Skeletal muscle cell (primary cell): Measurements from ENCODE around the gene RRP36.

Experiments used
- DNase-seq: peaks from one replicate; pipeline ENCODE4 v3.0.0-alpha.2; 2010; ENCODE audit warnings: low read depth
- H3K4me3 ChIP-seq: 2 replicates; pipeline ENCODE4 v1.5.1; 2011; ENCODE audit warnings: low read depth, mild to moderate bottlenecking, control low read depth, low read length, moderate library complexity

RRP36 gene

DNA sequence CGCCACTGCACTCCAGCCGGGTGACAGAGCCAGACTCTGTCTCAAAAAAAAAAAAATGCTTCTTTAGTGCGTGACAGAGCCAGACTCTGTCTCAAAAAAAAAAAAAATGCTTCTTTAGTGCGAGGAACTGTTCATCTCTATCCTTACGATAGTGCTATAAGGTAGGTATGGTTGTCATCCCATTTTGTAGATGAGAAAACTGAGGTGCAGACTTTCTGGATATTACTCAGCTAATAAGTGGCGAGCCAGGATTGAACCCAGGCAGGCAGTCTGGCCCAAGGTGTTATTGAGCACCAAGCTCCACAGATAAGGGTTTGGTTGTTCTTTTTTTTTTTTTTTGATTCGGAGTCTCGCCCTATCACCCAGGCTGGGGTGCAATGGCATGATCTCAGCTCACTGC lies 19.6 kb upstream of the RRP36 start:
- DNase-seq: no peak
- no peak overlapping the region for H3K4me3 ChIP-seq

GRCh38 chr6:43005844-43006243 lies 15.6 kb upstream of the RRP36 start:
- no peak for DNase-seq
- H3K4me3 ChIP-seq: no peak overlapping the region

DNA sequence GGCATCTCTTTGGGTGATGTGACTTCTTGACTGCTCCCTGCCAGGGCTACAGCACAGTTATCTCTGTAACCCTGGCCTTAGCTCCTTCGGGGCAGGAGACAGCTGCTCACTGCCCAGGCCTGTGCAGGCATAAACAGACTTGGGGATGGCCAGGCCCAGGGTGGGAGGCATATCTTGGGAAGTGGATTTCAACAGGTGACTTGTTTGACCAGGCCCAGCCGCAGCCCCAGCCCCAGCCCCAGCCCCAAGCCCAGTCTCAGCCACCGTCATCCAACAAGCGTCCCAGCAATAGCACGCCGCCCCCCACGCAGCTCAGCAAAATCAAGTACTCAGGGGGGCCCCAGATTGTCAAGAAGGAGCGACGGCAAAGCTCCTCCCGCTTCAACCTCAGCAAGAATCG lies 15.2 kb upstream of the RRP36 start:
- H3K4me3 ChIP-seq: no peak overlapping the region
- no peak for DNase-seq

DNA sequence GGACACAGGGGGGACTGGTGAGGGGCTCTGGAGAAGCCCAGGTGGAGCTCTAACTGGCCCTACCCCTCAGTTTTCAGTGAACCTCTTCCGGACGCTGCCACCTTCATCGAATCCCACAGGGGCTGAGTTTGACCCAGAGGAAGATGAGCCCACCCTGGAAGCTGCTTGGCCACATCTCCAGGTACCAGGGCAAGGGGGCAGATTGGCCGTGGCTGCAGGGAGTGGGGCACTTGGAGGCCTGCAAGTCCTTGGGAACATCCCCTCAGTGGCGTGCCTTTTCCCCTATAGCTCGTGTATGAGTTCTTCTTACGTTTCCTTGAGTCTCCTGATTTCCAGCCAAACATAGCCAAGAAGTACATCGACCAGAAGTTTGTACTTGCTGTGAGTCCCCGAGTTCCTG lies 14.3 kb upstream of the RRP36 start:
- no peak for DNase-seq
- no peak overlapping the region for H3K4me3 ChIP-seq

DNA sequence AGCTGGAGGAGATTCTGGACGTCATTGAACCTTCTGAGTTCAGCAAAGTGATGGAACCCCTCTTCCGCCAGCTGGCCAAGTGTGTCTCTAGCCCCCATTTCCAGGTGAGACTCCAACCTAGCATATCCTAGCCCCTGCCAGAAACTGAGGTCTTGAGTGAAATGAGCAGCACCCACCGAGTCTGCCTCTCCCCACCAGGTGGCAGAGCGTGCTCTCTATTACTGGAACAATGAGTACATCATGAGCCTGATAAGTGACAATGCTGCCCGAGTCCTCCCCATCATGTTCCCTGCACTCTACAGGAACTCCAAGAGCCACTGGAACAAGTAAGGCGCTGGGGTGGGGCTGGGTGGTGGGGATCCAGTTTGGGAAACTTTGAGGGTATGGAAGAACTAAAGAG lies 12.3 kb upstream of the RRP36 start:
- no peak for DNase-seq
- no peak overlapping the region for H3K4me3 ChIP-seq

DNA sequence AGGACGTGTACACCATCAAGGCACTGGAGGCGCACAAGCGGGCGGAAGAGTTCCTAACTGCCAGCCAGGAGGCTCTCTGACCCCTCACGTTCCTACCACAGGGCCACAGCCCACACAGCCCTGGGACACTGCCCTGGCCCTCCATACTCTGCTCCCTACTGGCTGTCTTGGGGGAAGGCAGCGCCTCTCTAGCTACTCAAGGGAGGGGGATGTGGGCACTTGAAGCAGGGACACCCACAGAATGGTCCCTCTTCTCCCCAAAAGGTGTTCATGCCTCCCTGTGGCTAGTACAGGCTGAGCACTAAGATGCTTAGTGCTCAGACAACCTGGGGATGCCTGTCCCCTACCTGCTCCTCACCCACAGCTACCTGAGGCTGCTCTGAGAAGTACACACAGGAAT lies 10.2 kb upstream of the RRP36 start:
- H3K4me3 ChIP-seq: no peak overlapping the region
- DNase-seq: no peak

GRCh38 chr6:43012364-43012763 lies 9.1 kb upstream of the RRP36 start:
- DNase-seq: no peak
- peak overlapping the region; percentile 93 for H3K4me3 ChIP-seq

GRCh38 chr6:43013097-43013842 lies 8.2 kb upstream of the RRP36 start:
- DNase-seq: no peak
- peak overlapping the region; percentile 93 for H3K4me3 ChIP-seq

DNA sequence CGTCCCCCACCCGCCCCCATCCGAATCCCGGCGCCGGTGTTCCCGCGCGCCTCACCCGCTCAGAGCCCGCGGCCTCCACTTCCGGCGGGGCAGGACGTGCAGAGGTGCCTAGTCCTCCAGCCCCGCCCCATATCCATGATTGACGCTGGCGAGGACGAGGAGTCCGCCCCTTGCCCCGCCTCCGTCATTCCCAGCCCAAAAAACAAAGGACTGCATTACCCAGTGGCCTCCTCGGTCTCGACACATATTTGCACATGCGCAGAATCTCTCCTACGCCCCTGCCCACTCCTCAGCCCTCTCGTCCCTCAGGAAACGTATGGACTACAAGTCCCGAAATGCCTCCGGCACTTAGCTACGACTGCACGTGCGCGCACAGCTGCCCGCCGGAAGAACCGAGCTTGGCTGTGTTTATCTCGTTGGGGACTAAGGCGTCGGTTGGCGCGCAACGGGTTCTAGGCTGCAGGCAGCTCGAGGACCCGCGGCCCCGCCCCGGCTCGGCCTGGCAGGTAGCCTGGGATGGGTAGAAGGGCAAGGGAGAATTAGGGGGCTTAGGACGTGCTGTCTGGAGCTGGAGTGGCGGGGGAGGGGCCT lies 7.5 kb upstream of the RRP36 start, which contains the start of the genes KLHDC3 and MEA1:
Gene KLHDC3 (plus strand): TSS at position 407 of the 591 bp plus-strand sequence. CDS start 2,944 bp downstream, outside the sequence.
Gene MEA1 (minus strand): TSS at position 104 of the 591 bp plus-strand sequence. CDS start 133 bp downstream, outside the sequence.
- DNase-seq: peak; percentile 99

GRCh38 chr6:43014434-43014909 lies 7.0 kb upstream of the RRP36 start:
- peak overlapping the region; percentile 93 for H3K4me3 ChIP-seq
- DNase-seq: no peak

More for the DNA sequence above, 7.5 kb upstream of the RRP36 start, which contains the start of the genes KLHDC3 and MEA1:
- peak within 1 kb of the TSS; percentile 93 for H3K4me3 ChIP-seq

- no peak overlapping the region for H3K4me3 ChIP-seq
Observed at GRCh38 chr6:43016176-43016942, 5.1 kb upstream of the RRP36 start.

GRCh38 chr6:43016943-43017334 lies 4.5 kb upstream of the RRP36 start:
- DNase-seq: no peak
- H3K4me3 ChIP-seq: no peak overlapping the region

More at GRCh38 chr6:43016176-43016942, 5.1 kb upstream of the RRP36 start:
- no peak for DNase-seq

GRCh38 chr6:43019152-43019551 lies 2.3 kb upstream of the RRP36 start:
- no peak for DNase-seq

GRCh38 chr6:43020052-43020705 lies 1.2 kb upstream of the RRP36 start:
- no peak overlapping the region for H3K4me3 ChIP-seq
- DNase-seq: no peak

More at GRCh38 chr6:43019152-43019551, 2.3 kb upstream of the RRP36 start:
- H3K4me3 ChIP-seq: no peak overlapping the region

GRCh38 chr6:43020847-43021246 lies 576 bp upstream of the RRP36 start:
- no peak for DNase-seq
- H3K4me3 ChIP-seq: peak overlapping the region; percentile 98

- DNase-seq: no peak
Observed at GRCh38 chr6:43024436-43024835, 3.0 kb downstream of the RRP36 start.

DNA sequence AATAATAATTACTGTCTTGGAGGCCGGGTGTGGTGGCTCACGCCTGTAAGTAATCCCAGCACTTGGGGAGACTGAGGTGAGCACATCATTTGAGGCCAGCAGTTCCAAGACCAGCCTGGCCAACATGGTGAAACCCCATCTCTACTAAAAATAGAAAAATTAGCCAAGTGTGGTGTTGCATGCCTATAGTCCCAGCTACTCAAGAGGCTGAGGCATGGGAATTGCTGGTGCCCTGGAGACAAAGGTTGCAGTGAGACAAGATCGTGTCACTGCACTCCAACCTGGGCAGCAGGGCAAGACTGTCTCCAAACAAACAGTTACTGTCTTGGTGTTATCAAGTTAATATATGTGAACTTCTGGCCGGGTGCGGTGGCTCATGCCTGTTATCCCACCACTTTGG lies 4.9 kb downstream of the RRP36 start:
- no peak for DNase-seq
- H3K4me3 ChIP-seq: no peak overlapping the region

More at GRCh38 chr6:43024436-43024835, 3.0 kb downstream of the RRP36 start:
- no peak overlapping the region for H3K4me3 ChIP-seq

GRCh38 chr6:43029120-43029519 lies 7.7 kb downstream of the RRP36 start:
- no peak for DNase-seq
- no peak overlapping the region for H3K4me3 ChIP-seq

- DNase-seq: no peak
- no peak overlapping the region for H3K4me3 ChIP-seq
Observed at GRCh38 chr6:43032326-43032725, 10.9 kb downstream of the RRP36 start.
